B cell (primary cell): ENCODE results near the gene KIF7. TPM values are rescaled to one million over a fixed set of nuclear protein-coding genes. Genes with fewer than 3 reads are reported as not detected.

Source experiments
- ATAC-seq: fragments of 200-7000 bp; cut with Tn5 transposase; one replicate; pipeline ENCODE4 v1.10.0; 2021; ENCODE audit warnings: low read depth, mild to moderate bottlenecking, moderate number of reproducible peaks, moderate library complexity
- CTCF ChIA-PET: fragments of 350-600 bp; sonication (Branson Sonifier 250); formaldehyde crosslinking; loops from one replicate; lab custom pipeline; 2021; ENCODE audit warnings: antibody characterized with exemption, inconsistent platforms; lab: Charles Lee
- POLR2A ChIA-PET: fragments of 350-600 bp; sonication (Branson Sonifier 250); formaldehyde crosslinking; loops from one replicate; lab custom pipeline; 2021; ENCODE audit warnings: antibody characterized with exemption; lab: Charles Lee
- DNase-seq: peaks from one replicate; pipeline ENCODE4 v3.0.0; 2013
- H2AFZ ChIP-seq: 2 replicates; pipeline ENCODE4 v1.6.1; 2012; ENCODE audit warnings: mild to moderate bottlenecking, low read depth, low read length; ENCODE audit not compliant: insufficient read depth, poor library complexity, severe bottlenecking
- H3K27ac ChIP-seq, 2 donors: 1 replicate in 1 of 2; 2 replicates in 1 of 2; pipeline ENCODE4 v1.5.1; 2012 to 2013; ENCODE audit warnings: low read length in 2 of 2, mild to moderate bottlenecking in 2 of 2, moderate library complexity in 1 of 2
- H3K27me3 ChIP-seq, 4 experiments: fragments of 200-600 bp in 1 of 4; sonication (generic) in 1 of 4; replicated peaks in 1 of 4; 1 replicate in 2 of 4; 2 replicates in 2 of 4; pipeline versions ENCODE4 v1.6.1 to v1.7.0; 2013 to 2016; ENCODE audit warnings: low read length in 3 of 4, mild to moderate bottlenecking in 2 of 4, mixed read lengths in 1 of 4, moderate library complexity in 1 of 4; ENCODE audit not compliant: insufficient read depth in 4 of 4, control insufficient read depth in 3 of 4; ENCODE audit errors: control extremely low read depth in 1 of 4
- H3K36me3 ChIP-seq, 2 experiments: replicated peaks in 1 of 2; 1 replicate in 1 of 2; 2 replicates in 1 of 2; pipeline versions ENCODE4 v1.6.1 to v1.7.1; 2013; ENCODE audit warnings: low read length in 1 of 2; ENCODE audit not compliant: insufficient read depth in 2 of 2, control insufficient read depth in 1 of 2; ENCODE audit errors: control extremely low read depth in 1 of 2, extremely low read depth in 1 of 2
- H3K4me1 ChIP-seq, 2 donors: fragments of 200-600 bp in 1 of 2; sonication (generic) in 1 of 2; 1 replicate in 1 of 2; 2 replicates in 1 of 2; pipeline versions ENCODE4 v1.5.1 to v1.6.1; 2013 to 2017; ENCODE audit warnings: low read length in 2 of 2; ENCODE audit not compliant: control insufficient read depth in 2 of 2, insufficient read depth in 2 of 2
- H3K4me2 ChIP-seq: replicated peaks from 2 replicates; pipeline ENCODE3; 2012; ENCODE audit warnings: mild to moderate bottlenecking, low read depth, low read length; ENCODE audit not compliant: poor library complexity, severe bottlenecking
- H3K4me3 ChIP-seq, 5 experiments: fragments of 200-600 bp in 1 of 5; sonication (generic) in 1 of 5; 1 replicate in 3 of 5; 2 replicates in 2 of 5; pipeline versions ENCODE4 v1.5.1 to v1.7.0; 2011 to 2016; ENCODE audit warnings: low read length in 4 of 5, mild to moderate bottlenecking in 4 of 5, low read depth in 2 of 5, control low read depth in 1 of 5, moderate library complexity in 1 of 5; ENCODE audit not compliant: insufficient read depth in 1 of 5; ENCODE audit errors: control extremely low read depth in 1 of 5, extremely low read depth in 1 of 5
- H3K79me2 ChIP-seq: fragments of 200-600 bp; sonication (generic); one replicate; pipeline ENCODE4 v1.6.0; 2016; ENCODE audit warnings: low read length; ENCODE audit not compliant: control insufficient read depth, insufficient read depth
- H3K9ac ChIP-seq: fragments of 200-600 bp; sonication (generic); 2 replicates; pipeline ENCODE4 v1.6.1; 2017; ENCODE audit warnings: mild to moderate bottlenecking, low read length, moderate library complexity
- H3K9me3 ChIP-seq, 3 donors: one replicate each; pipeline versions ENCODE4 v1.6.1 to v1.7.1; 2013; ENCODE audit warnings: low read length in 2 of 3; ENCODE audit not compliant: control insufficient read depth in 2 of 3, insufficient read depth in 1 of 3; ENCODE audit errors: control extremely low read depth in 1 of 3
- H4K20me1 ChIP-seq: 2 replicates; pipeline ENCODE4 v1.6.0; 2012; ENCODE audit warnings: mild to moderate bottlenecking, low read length; ENCODE audit not compliant: insufficient read depth, control insufficient read depth, poor library complexity, severe bottlenecking
- H3K27ac Mint-ChIP-seq: one replicate; pipeline ENCODE4 v1.8.0; 2021; ENCODE audit warnings: mixed read lengths
- H3K27me3 Mint-ChIP-seq: one replicate; pipeline ENCODE4 v1.8.0; 2021; ENCODE audit warnings: mixed read lengths
- H3K4me1 Mint-ChIP-seq: one replicate; pipeline ENCODE4 v1.8.0; 2021; ENCODE audit warnings: mixed read lengths
- H3K4me3 Mint-ChIP-seq: one replicate; pipeline ENCODE4 v1.8.0; 2021; ENCODE audit warnings: mixed read lengths
- H3K9me3 Mint-ChIP-seq: one replicate; pipeline ENCODE4 v1.8.0; 2022; ENCODE audit warnings: mixed read lengths; ENCODE audit not compliant: insufficient read depth
- CTCF ChIP-seq: fragments of 200-600 bp; IDR thresholded peaks from one replicate; pipeline ENCODE4 v1.8.0; 2022; ENCODE audit warnings: antibody characterized with exemption, mild to moderate bottlenecking
- EZH2 ChIP-seq: IDR thresholded peaks from 2 replicates; pipeline ENCODE4 v1.6.1; 2012; ENCODE audit warnings: borderline replicate concordance, low read depth, mild to moderate bottlenecking, moderate library complexity, low read length; ENCODE audit not compliant: insufficient read depth, poor library complexity, severe bottlenecking
- WGBS: methylation state at CpG from one replicate; pipeline ENCODE4 v1.1.5; 2013; ENCODE audit warnings: missing lambda C conversion rate; ENCODE audit not compliant: insufficient coverage; 5-methylcytosine and 5-hydroxymethylcytosine counted together
- intact Hi-C: fragments of 100-400 bp; cut with micrococcal nuclease; formaldehyde crosslinking; loops from one replicate; pipeline ENCODE4 v1.10.0; 2022
- polyA plus RNA-seq: library from polyadenylated mRNA; depleted of rRNA; stranded (reverse); fragments of >200 nt; gene quantifications from 2 replicates; pipeline ENCODE4 v1.2.3, GENCODE V29; 2012
- total RNA-seq, 2 donors: library from RNA; stranded (reverse); fragments of 120-200 nt in 1 of 2; gene quantifications; 1 replicate in 1 of 2; 2 replicates in 1 of 2; pipeline versions ENCODE4 v1.2.3 to v1.2.4, GENCODE V29; 2013 to 2022

The KIF7 gene
- total and polyA plus RNA-seq, 2 donors (not counting 1 experiment from before 2014, with no cell fraction given): not detected

- no CpG with 5 or more reads among the region's 2 CpGs for WGBS
- no peak for DNase-seq
- intact Hi-C loops: loop anchor here (5.0 to 10.0 kb wide), 2 partner anchors 333 to 956 kb away; partner anchors contain the start of genes AEN and FANCI
- peaks cover 0 to 5% (median 0%) of the 10 kb centered on the region in 4 experiments for H3K27me3 ChIP-seq
- Mint-ChIP-seq H3K27ac (no peak overlapping the region), H3K9me3 (no peaks in the 10 kb centered on the region), H3K27me3 (peaks cover 2% of the 10 kb centered on the region), H3K4me1 (peaks cover 11% of the 10 kb centered on the region), H3K4me3 (no peak overlapping the region)
- ChIA-PET POLR2A (no interaction called here), CTCF (no interaction called here)
- peaks cover 6 to 15% of the 10 kb centered on the region in 2 donors for H3K4me1 ChIP-seq
- no peak overlapping the region for H3K4me2 ChIP-seq
- peak overlapping the region; percentile 33 for H2AFZ ChIP-seq
- peaks cover 16% of the 10 kb centered on the region for H3K79me2 ChIP-seq
- H4K20me1 ChIP-seq: no peaks in the 10 kb centered on the region
- ATAC-seq: no peak
- no peaks in the 10 kb centered on the region for H3K36me3 ChIP-seq
- H3K4me3 ChIP-seq: no peak overlapping the region
- H3K9ac ChIP-seq: no peak overlapping the region
- H3K9me3 ChIP-seq: no peaks in the 10 kb centered on the region
- H3K27ac ChIP-seq: no peak overlapping the region
- TF ChIP-seq EZH2 (no peak), CTCF (no peak)
Observed at GRCh38 chr15:89578146-89578545, 77.1 kb downstream of the KIF7 start.

Other genes with a start within 250 kb of the KIF7 start
- gene RHCG, start 158.9 kb downstream of the KIF7 start, total RNA-seq: not detected in 2 replicates
- gene RHCG, start 158.9 kb downstream of the KIF7 start, polyA plus RNA-seq: not detected in 2 replicates
- gene TICRR, start 80.0 kb downstream of the KIF7 start, total RNA-seq: 0.05 TPM in 1 of 2 replicates, not detected in the other
- 0.07 and 0.13 TPM in 2 replicates for gene TICRR, start 80.0 kb downstream of the KIF7 start, polyA plus RNA-seq
- 0.53 and 1.2 TPM in 2 replicates for gene PLIN1, start 23.9 kb upstream of the KIF7 start, total RNA-seq
- 0.29 and 0.97 TPM in 2 replicates for gene PLIN1, start 23.9 kb upstream of the KIF7 start, polyA plus RNA-seq
- gene PEX11A, start 35.3 kb upstream of the KIF7 start, total RNA-seq: 2.4 and 2.8 TPM in 2 replicates
- gene PEX11A, start 35.3 kb upstream of the KIF7 start, polyA plus RNA-seq: 0.33 and 0.78 TPM in 2 replicates
- gene WDR93, start 35.3 kb upstream of the KIF7 start, total RNA-seq: 0.12 and 0.29 TPM in 2 replicates
- 0.06 TPM in 1 of 2 replicates, not detected in the other for gene WDR93, start 35.3 kb upstream of the KIF7 start, polyA plus RNA-seq
- gene MESP1, start 95.8 kb upstream of the KIF7 start, total RNA-seq: 0.49 and 0.51 TPM in 2 replicates
- gene MESP1, start 95.8 kb upstream of the KIF7 start, polyA plus RNA-seq: 0.25 and 0.43 TPM in 2 replicates
- not detected in 2 replicates for gene MESP2, start 120.9 kb upstream of the KIF7 start, total RNA-seq
- 0.19 TPM in 1 of 2 replicates, not detected in the other for gene MESP2, start 120.9 kb upstream of the KIF7 start, polyA plus RNA-seq
- gene ANPEP, start 159.4 kb upstream of the KIF7 start, total RNA-seq: 1.00 and 2.0 TPM in 2 replicates
- 1.2 and 3.4 TPM in 2 replicates for gene ANPEP, start 159.4 kb upstream of the KIF7 start, polyA plus RNA-seq
- gene AP3S2, start 238.5 kb upstream of the KIF7 start, total RNA-seq: 32.3 and 43.1 TPM in 2 replicates
- 11.3 and 13.6 TPM in 2 replicates for gene AP3S2, start 238.5 kb upstream of the KIF7 start, polyA plus RNA-seq